ENCODE results near the gene CAMSAP2. TPM values are rescaled to one million over a fixed set of nuclear protein-coding genes. Genes with fewer than 3 reads are reported as not detected.

CAMSAP2 gene
- total and polyA plus RNA-seq, 2 of the 4 experiments (the other 2 are of a cell fraction), result 8.3 to 29.4 TPM

GRCh38 chr1:200856716-200857357 is 118.1 kb downstream of the CAMSAP2 start:
- Histone ChIP-seq H4K20me1 (ENCODE audit: insufficient read depth, low read length) (no peaks in the 10 kb centered on the region), H2BK20ac (ENCODE audit: low read depth, low read length) (no peak overlapping the region), H3K56ac (ENCODE audit: extremely low read depth, insufficient read depth, low read length) (no peak overlapping the region), H4K91ac (ENCODE audit: insufficient read depth, low read depth, low read length) (no peak overlapping the region), H3K27me3 (ENCODE audit: control insufficient read depth, insufficient read depth, low read length) (no peaks in the 10 kb centered on the region), H2BK120ac (ENCODE audit: low read depth, low read length) (no peak overlapping the region), H3K4me1 (ENCODE audit: control insufficient read depth, insufficient read depth, low read length) (no peaks in the 10 kb centered on the region), H3K14ac (replicated peaks; ENCODE audit: low read depth, low read length) (no peak overlapping the region), H2BK15ac (ENCODE audit: low read depth, low read length) (no peak overlapping the region), H2AK5ac (ENCODE audit: low read depth, low read length) (no peak overlapping the region), H3K27ac (ENCODE audit: insufficient read depth, low read length) (no peak overlapping the region), H3K23ac (ENCODE audit: low read depth, low read length) (no peak overlapping the region), H3K4me2 (ENCODE audit: low read depth, low read length) (no peak overlapping the region), H2BK5ac (ENCODE audit: low read depth, low read length, poor library complexity, severe bottlenecking) (no peak overlapping the region), H2AFZ (replicated peaks; ENCODE audit: low read length, poor library complexity) (no peak overlapping the region), H3K36me3 (ENCODE audit: control insufficient read depth, insufficient read depth, low read length) (peaks cover 24% of the 10 kb centered on the region), H2AK9ac (replicated peaks; ENCODE audit: low read depth, low read length, poor library complexity) (no peak overlapping the region), H4K5ac (ENCODE audit: low read depth, low read length) (no peak overlapping the region), H3K18ac (ENCODE audit: low read depth, low read length) (no peak overlapping the region), H3K9me1 (ENCODE audit: insufficient read depth, low read length) (no peaks in the 10 kb centered on the region), H3K4ac (ENCODE audit: low read depth, low read length) (no peak overlapping the region), H3K9me3 (ENCODE audit: control insufficient read depth, insufficient read depth, low read length) (no peaks in the 10 kb centered on the region), H3K9ac (ENCODE audit: low read depth, low read length) (no peak overlapping the region), H3K4me3 (ENCODE audit: insufficient read depth, low read depth, low read length) (no peak overlapping the region), H3K79me1 (ENCODE audit: low read depth in 1 of 2, low read length in 2 of 2) (peaks cover 0 to 3% of the 10 kb centered on the region in 2 experiments; a peak in 1 of 4 replicates), H4K8ac (ENCODE audit: low read depth in 2 of 2, low read length in 2 of 2) (no peak overlapping the region)
- dilution Hi-C loops (cut with HindIII; ENCODE audit: low sequenced_read_pairs, unreplicated experiment), result no loop called here
- no CpG with 5 or more reads among the region's 2 CpGs for WGBS, 2 experiments (ENCODE audit: extremely low coverage in 2 of 2, insufficient read length in 1 of 2)
- intact Hi-C loops (cut with micrococcal nuclease), result no loop called here
- BruUV-seq (replicated peaks), result no TSS peak
- POLR2A ChIA-PET (ENCODE audit: unreplicated experiment), result no interaction called here
- DNase-seq (peak; percentile 66), ATAC-seq (ENCODE audit: low read depth) (peak; percentile 21)
- in situ Hi-C loops (cut with MboI; ENCODE audit: low sequenced_read_pairs), result no loop called here
- CTCF ChIA-PET, result no interaction called here
- TF ChIP-seq RCOR1 (IDR thresholded peaks at IDR 0.05; ENCODE audit: insufficient replicate concordance, low read length) (no peak), NFE2L2 (IDR thresholded peaks at IDR 0.05; ENCODE audit: low read depth, low read length) (no peak), ELK1 (IDR thresholded peaks at IDR 0.05; ENCODE audit: borderline replicate concordance, low read depth, low read length) (no peak), MAZ (IDR thresholded peaks at IDR 0.05; ENCODE audit: borderline replicate concordance, low read depth, low read length) (no peak), SMC3 (IDR thresholded peaks at IDR 0.05; ENCODE audit: low read depth, low read length) (no peak), POLR2A (IDR thresholded peaks at IDR 0.05; ENCODE audit: low read depth, low read length) (no peak), CHD1 (IDR thresholded peaks at IDR 0.05; ENCODE audit: low read depth, low read length) (no peak), MAFK (IDR thresholded peaks at IDR 0.05; ENCODE audit: low read depth, low read length) (no peak), RAD21 (IDR thresholded peaks at IDR 0.05; ENCODE audit: low read length) (no peak), CEBPB (IDR thresholded peaks at IDR 0.05; ENCODE audit: low read depth, low read length) (no peak), FOS (IDR thresholded peaks at IDR 0.05; ENCODE audit: low read depth, low read length) (no peak), USF2 (IDR thresholded peaks at IDR 0.05; ENCODE audit: low read depth, low read length) (no peak), RFX5 (IDR thresholded peaks at IDR 0.05; ENCODE audit: low read depth, low read length) (no peak), BHLHE40 (IDR thresholded peaks at IDR 0.05; ENCODE audit: low read depth, low read length) (no peak)
- TF ChIP-seq, protein P1, sequence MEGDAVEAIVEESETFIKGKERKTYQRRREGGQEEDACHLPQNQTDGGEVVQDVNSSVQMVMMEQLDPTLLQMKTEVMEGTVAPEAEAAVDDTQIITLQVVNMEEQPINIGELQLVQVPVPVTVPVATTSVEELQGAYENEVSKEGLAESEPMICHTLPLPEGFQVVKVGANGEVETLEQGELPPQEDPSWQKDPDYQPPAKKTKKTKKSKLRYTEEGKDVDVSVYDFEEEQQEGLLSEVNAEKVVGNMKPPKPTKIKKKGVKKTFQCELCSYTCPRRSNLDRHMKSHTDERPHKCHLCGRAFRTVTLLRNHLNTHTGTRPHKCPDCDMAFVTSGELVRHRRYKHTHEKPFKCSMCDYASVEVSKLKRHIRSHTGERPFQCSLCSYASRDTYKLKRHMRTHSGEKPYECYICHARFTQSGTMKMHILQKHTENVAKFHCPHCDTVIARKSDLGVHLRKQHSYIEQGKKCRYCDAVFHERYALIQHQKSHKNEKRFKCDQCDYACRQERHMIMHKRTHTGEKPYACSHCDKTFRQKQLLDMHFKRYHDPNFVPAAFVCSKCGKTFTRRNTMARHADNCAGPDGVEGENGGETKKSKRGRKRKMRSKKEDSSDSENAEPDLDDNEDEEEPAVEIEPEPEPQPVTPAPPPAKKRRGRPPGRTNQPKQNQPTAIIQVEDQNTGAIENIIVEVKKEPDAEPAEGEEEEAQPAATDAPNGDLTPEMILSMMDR (conservative IDR thresholded peaks at IDR 0.05; ENCODE audit: low read depth, low read length), result no peak

Data from IMR-90 (cell line).